K562 (cell line): Measurements from ENCODE around the gene SIRPB2.

Experiments
- CHD1 ChIP-seq: fragments of 200-600 bp; sonication (generic); IDR thresholded peaks from one replicate; pipeline ENCODE4 v1.6.1; 2012; ENCODE audit warnings: mild to moderate bottlenecking, moderate library complexity, low read length, inconsistent platforms
- CHD4 ChIP-seq: fragments of 200-600 bp; sonication (generic); IDR thresholded peaks from 3 replicates; pipeline ENCODE4 v1.6.1; 2012; ENCODE audit warnings: low read depth, mild to moderate bottlenecking, mixed read lengths, low read length, inconsistent platforms; ENCODE audit not compliant: insufficient read depth, insufficient replicate concordance, poor library complexity, severe bottlenecking
- CTCF ChIP-seq, 3 experiments: IDR thresholded peaks in 2 of 3; conservative IDR thresholded peaks in 1 of 3; 2 replicates each; pipeline ENCODE4 v1.5.1; 2011 to 2012; ENCODE audit warnings: low read length in 3 of 3, mild to moderate bottlenecking in 3 of 3, control low read depth in 2 of 3, improper control_type of control experiment in 1 of 3, inconsistent platforms in 1 of 3, low read depth in 1 of 3, mixed read lengths in 1 of 3, moderate library complexity in 1 of 3; ENCODE audit not compliant: insufficient read depth in 2 of 3
- NR3C1 ChIP-seq: sonication (generic); formaldehyde crosslinking; IDR thresholded peaks from 2 replicates; pipeline ENCODE4 v1.8.1; 2022; ENCODE audit warnings: missing genetic modification reagents
- RFX5 ChIP-seq: IDR thresholded peaks from 2 replicates; pipeline ENCODE4 v1.6.1; 2011; ENCODE audit warnings: low read depth, mild to moderate bottlenecking, improper control_type of control experiment, low read length
- YY1 ChIP-seq, 3 experiments: IDR thresholded peaks; 2 replicates each; pipeline ENCODE4 v1.6.1; 2011; ENCODE audit warnings: low read length in 2 of 3, mild to moderate bottlenecking in 2 of 3, moderate library complexity in 2 of 3, borderline replicate concordance in 1 of 3, control low read depth in 1 of 3, low read depth in 1 of 3; ENCODE audit not compliant: insufficient read depth in 3 of 3, insufficient replicate concordance in 2 of 3, control insufficient read depth in 1 of 3, insufficient read length in 1 of 3; ENCODE audit errors: extremely low read depth in 1 of 3

- TF ChIP-seq NR3C1 (no peak), CTCF (IDR thresholded peaks at IDR 0.05 in 2 of 3, conservative IDR thresholded peaks at IDR 0.05 in 1 of 3; ENCODE audit: insufficient read depth in 2 of 3, low read depth in 1 of 3, low read length in 3 of 3) (no peak), CHD1 (no peak), YY1 (IDR thresholded peaks at IDR 0.05; ENCODE audit: borderline replicate concordance in 1 of 3, control insufficient read depth in 1 of 3, extremely low read depth in 1 of 3, insufficient read depth in 3 of 3, insufficient read length in 1 of 3, insufficient replicate concordance in 2 of 3, low read depth in 1 of 3, low read length in 2 of 3) (no peak), CHD4 (no peak), RFX5 (no peak)
Observed at GRCh38 chr20:1517010-1517409, 25.8 kb upstream of the SIRPB2 start.
